ENCODE data around the gene PHACTR2.

The PHACTR2 gene

DNA sequence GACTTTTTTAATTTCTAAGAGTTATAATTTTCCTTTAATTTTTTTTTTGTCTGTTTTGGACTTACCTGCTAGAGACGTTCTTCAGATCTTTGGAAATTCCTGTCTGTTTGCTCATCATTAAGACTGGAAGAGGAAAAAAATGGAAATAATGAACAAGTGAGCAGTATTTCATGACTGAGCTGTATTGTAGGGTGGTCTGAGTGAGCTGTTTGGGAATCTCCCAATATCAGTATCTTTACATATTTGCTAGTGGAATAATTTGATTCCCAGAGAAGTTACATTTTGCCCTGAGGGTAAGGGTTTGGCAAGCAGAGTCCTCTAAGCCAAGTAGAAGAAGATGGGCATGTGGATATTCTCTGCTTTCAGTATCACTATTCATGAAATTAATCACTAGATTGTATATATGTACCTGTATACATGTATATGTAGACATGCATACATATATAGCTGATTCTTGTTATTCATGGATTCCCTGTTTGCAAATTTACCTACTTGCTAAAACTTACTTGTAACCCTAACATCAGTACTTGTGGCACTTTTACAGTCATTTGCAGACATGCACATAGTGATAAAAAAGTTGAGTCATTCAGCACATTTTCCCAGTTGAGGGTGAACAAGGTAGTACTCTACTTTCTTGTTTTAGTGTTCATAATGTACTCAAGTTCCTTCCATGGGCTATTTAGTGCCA is 200.0 kb downstream of the PHACTR2 start:
- no peak overlapping the region for H3K27ac ChIP-seq
- TF ChIP-seq, protein P1, sequence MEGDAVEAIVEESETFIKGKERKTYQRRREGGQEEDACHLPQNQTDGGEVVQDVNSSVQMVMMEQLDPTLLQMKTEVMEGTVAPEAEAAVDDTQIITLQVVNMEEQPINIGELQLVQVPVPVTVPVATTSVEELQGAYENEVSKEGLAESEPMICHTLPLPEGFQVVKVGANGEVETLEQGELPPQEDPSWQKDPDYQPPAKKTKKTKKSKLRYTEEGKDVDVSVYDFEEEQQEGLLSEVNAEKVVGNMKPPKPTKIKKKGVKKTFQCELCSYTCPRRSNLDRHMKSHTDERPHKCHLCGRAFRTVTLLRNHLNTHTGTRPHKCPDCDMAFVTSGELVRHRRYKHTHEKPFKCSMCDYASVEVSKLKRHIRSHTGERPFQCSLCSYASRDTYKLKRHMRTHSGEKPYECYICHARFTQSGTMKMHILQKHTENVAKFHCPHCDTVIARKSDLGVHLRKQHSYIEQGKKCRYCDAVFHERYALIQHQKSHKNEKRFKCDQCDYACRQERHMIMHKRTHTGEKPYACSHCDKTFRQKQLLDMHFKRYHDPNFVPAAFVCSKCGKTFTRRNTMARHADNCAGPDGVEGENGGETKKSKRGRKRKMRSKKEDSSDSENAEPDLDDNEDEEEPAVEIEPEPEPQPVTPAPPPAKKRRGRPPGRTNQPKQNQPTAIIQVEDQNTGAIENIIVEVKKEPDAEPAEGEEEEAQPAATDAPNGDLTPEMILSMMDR (IDR thresholded peaks at IDR 0.05), result no peak
- H3K4me1 ChIP-seq (ENCODE audit: control insufficient read depth in 1 of 2, insufficient read depth in 1 of 2, low read depth in 1 of 2, low read length in 1 of 2), result no peaks in the 10 kb centered on the region
- no peaks in the 10 kb centered on the region for H3K36me3 ChIP-seq
- H3K9me3 ChIP-seq, result no peaks in the 10 kb centered on the region
- no peaks in the 10 kb centered on the region for H3K27me3 ChIP-seq
- no peak overlapping the region for H3K4me3 ChIP-seq (ENCODE audit: low read depth in 1 of 2, low read length in 1 of 2)

GRCh38 chr6:143878272-143878760 is 200.6 kb downstream of the PHACTR2 start:
- TF ChIP-seq, protein P1 (IDR thresholded peaks at IDR 0.05), result no peak
- no peaks in the 10 kb centered on the region for H3K4me1 ChIP-seq (ENCODE audit: control insufficient read depth in 1 of 2, insufficient read depth in 1 of 2, low read depth in 1 of 2, low read length in 1 of 2)
- H3K27ac ChIP-seq, result no peak overlapping the region
- H3K27me3 ChIP-seq, result no peaks in the 10 kb centered on the region
- H3K9me3 ChIP-seq, result no peaks in the 10 kb centered on the region
- no peaks in the 10 kb centered on the region for H3K36me3 ChIP-seq
- H3K4me3 ChIP-seq (ENCODE audit: low read depth in 1 of 2, low read length in 1 of 2), result no peak overlapping the region

- TF ChIP-seq, protein P1 (IDR thresholded peaks at IDR 0.05), result no peak
- H3K27me3 ChIP-seq, result no peaks in the 10 kb centered on the region
- H3K27ac ChIP-seq, result no peak overlapping the region
These were observed 202.6 kb downstream of the PHACTR2 start for GRCh38 chr6:143880412-143880811.

More at GRCh38 chr6:143880412-143880811, 202.6 kb downstream of the PHACTR2 start:
- Histone ChIP-seq H3K4me3 (ENCODE audit: low read depth in 1 of 2, low read length in 1 of 2) (no peak overlapping the region), H3K4me1 (ENCODE audit: control insufficient read depth in 1 of 2, insufficient read depth in 1 of 2, low read depth in 1 of 2, low read length in 1 of 2) (no peaks in the 10 kb centered on the region), H3K36me3 (no peaks in the 10 kb centered on the region), H3K9me3 (no peaks in the 10 kb centered on the region)

Data from neutrophil (primary cell).